ENCODE measurements around the gene BCL7C. TPM values are rescaled to one million over a fixed set of nuclear protein-coding genes. Genes with fewer than 3 reads are reported as not detected.

Gene BCL7C
- total and polyA plus RNA-seq, 2 of the 8 experiments (the other 6 are each of a cell fraction or from before 2014, with no cell fraction given) = 8.6 to 17.2 TPM

GRCh38 chr16:30903002-30903401, 9.1 kb upstream of the BCL7C start (continued):
- TF ChIP-seq TAF7 (optimal IDR thresholded peaks at IDR 0.05; ENCODE audit: borderline replicate concordance, low read depth, low read length) = no peak
- TF ChIP-seq SAP30 (IDR thresholded peaks at IDR 0.05; ENCODE audit: insufficient read depth, insufficient replicate concordance, low read length) = no peak
- TF ChIP-seq RAD21 (IDR thresholded peaks at IDR 0.05 in 1 of 2, conservative IDR thresholded peaks at IDR 0.05 in 1 of 2; ENCODE audit: low read depth in 2 of 2, low read length in 2 of 2) = no peak
- TF ChIP-seq SIX5 (IDR thresholded peaks at IDR 0.05; ENCODE audit: low read depth, low read length) = no peak
- no peak for TF ChIP-seq YY1 (IDR thresholded peaks at IDR 0.05; ENCODE audit: low read depth, low read length)
- no peak for TF ChIP-seq GTF2F1 (IDR thresholded peaks at IDR 0.05; ENCODE audit: borderline replicate concordance, low read depth, low read length)
- no peak for TF ChIP-seq TCF12 (IDR thresholded peaks at IDR 0.05; ENCODE audit: low read depth, low read length)
